GM12878 (cell line): Measurements from ENCODE around the gene APPBP2. TPM values are rescaled to one million over a fixed set of nuclear protein-coding genes. Genes with fewer than 3 reads are reported as not detected.

Experiments
- ATAC-seq: fragments of 200-7000 bp; cut with Tn5 transposase; 3 replicates; pipeline ENCODE4 v1.9.1; 2020; ENCODE audit warnings: mild to moderate bottlenecking, moderate library complexity
- BruUV-seq: library from RNA; stranded (reverse); fragments of 400-500 nt; replicated peaks from 2 replicates; lab custom pipeline; 2021; lab: Mats Ljungman, UMichigan
- CTCF ChIA-PET: fragments of 300-600 bp; sonication (Branson Sonifier 250); formaldehyde crosslinking; extraction: SDS; loops from one replicate; lab custom pipeline; 2021; ENCODE audit warnings: inconsistent platforms; lab: Yijun Ruan, JAX
- POLR2A ChIA-PET: fragments of 350-600 bp; formaldehyde crosslinking; extraction: SDS; loops from one replicate; lab custom pipeline; 2021; ENCODE audit warnings: inconsistent platforms; lab: Charles Lee
- RAD21 ChIA-PET: fragments of 300-600 bp; sonication (Branson Sonifier 250); formaldehyde crosslinking; loops from one replicate; lab custom pipeline; 2023; ENCODE audit warnings: antibody characterized with exemption; ENCODE audit not compliant: unreplicated experiment; lab: Charles Lee
- SMC1A ChIA-PET: fragments of 300-600 bp; sonication (Branson Sonifier 250); formaldehyde crosslinking; loops from one replicate; lab custom pipeline; 2023; ENCODE audit not compliant: unreplicated experiment, uncharacterized antibody; lab: Charles Lee
- DNase-seq: peaks from one replicate; pipeline ENCODE4 v3.0.0-alpha.2; 2011; ENCODE audit warnings: low read depth, low spot score
- FAIRE-seq: peaks from 3 replicates; lab custom pipeline; 2011; peaks lifted over from hg19 to GRCh38; lab: Jason Lieb, UNC
- H2AFZ ChIP-seq: 2 replicates; pipeline ENCODE4 v1.6.0; 2011; ENCODE audit warnings: low read depth, low read length, control low read depth; ENCODE audit not compliant: control insufficient read depth
- H3K27ac ChIP-seq: 2 replicates; pipeline ENCODE4 v1.5.1; 2011; ENCODE audit warnings: control low read depth; ENCODE audit not compliant: control insufficient read depth, insufficient read depth
- H3K27me3 ChIP-seq, 2 experiments: replicated peaks in 1 of 2; 2 replicates each; pipeline versions ENCODE4 v1.6.0 to v1.6.1; 2011; ENCODE audit warnings: low read length in 1 of 2; ENCODE audit not compliant: control insufficient read depth in 2 of 2, insufficient read depth in 2 of 2
- H3K36me3 ChIP-seq, 2 experiments: 2 replicates each; pipeline ENCODE4 v1.5.1; 2011; ENCODE audit warnings: low read length in 1 of 2; ENCODE audit not compliant: control insufficient read depth in 2 of 2, insufficient read depth in 2 of 2
- H3K4me1 ChIP-seq: 2 replicates; pipeline ENCODE4 v1.6.1; 2011; ENCODE audit warnings: mild to moderate bottlenecking, low read length, moderate library complexity, mixed read lengths; ENCODE audit not compliant: control insufficient read depth, insufficient read depth
- H3K4me2 ChIP-seq: 2 replicates; pipeline ENCODE4 v1.6.0; 2011; ENCODE audit warnings: control low read depth; ENCODE audit not compliant: control insufficient read depth, insufficient read depth
- H3K4me3 ChIP-seq: fragments of 200-600 bp; sonication (generic); 2 replicates; pipeline ENCODE4 v1.5.1; 2016
- H3K79me2 ChIP-seq: 2 replicates; pipeline ENCODE4 v1.6.0; 2011; ENCODE audit warnings: low read length; ENCODE audit not compliant: control insufficient read depth, insufficient read depth
- H3K9ac ChIP-seq: 2 replicates; pipeline ENCODE4 v1.8.0; 2011; ENCODE audit warnings: low read length, control low read depth, mixed read lengths; ENCODE audit not compliant: control insufficient read depth, insufficient read depth
- H3K9me3 ChIP-seq: replicated peaks from 3 replicates; pipeline ENCODE4 v1.5.1; 2011; ENCODE audit warnings: mild to moderate bottlenecking, low read length; ENCODE audit not compliant: control insufficient read depth, insufficient read depth
- H4K20me1 ChIP-seq: 2 replicates; pipeline ENCODE4 v1.6.0; 2011; ENCODE audit not compliant: control insufficient read depth, insufficient read depth
- ASH2L ChIP-seq: fragments of 300-600, 200-600 bp; sonication (generic); IDR thresholded peaks from 2 replicates; pipeline ENCODE4 v1.6.1; 2017; ENCODE audit warnings: low read depth, mild to moderate bottlenecking, borderline replicate concordance
- MAX ChIP-seq: IDR thresholded peaks from 2 replicates; pipeline ENCODE4 v1.6.1; 2012; ENCODE audit warnings: low read depth, low read length, improper control_type of control experiment
- NFXL1 ChIP-seq: fragments of 450-650 bp; IDR thresholded peaks from 2 replicates; pipeline ENCODE4 v1.6.1; 2017; ENCODE audit warnings: antibody characterized with exemption, mild to moderate bottlenecking, borderline replicate concordance
- ZBTB40 ChIP-seq: fragments of 450-650 bp; IDR thresholded peaks from 2 replicates; pipeline ENCODE4 v1.6.1; 2016; ENCODE audit warnings: mild to moderate bottlenecking, moderate library complexity, borderline replicate concordance
- WGBS: methylation state at CpG from one replicate; pipeline ENCODE4 v1.1.6; 2016; ENCODE audit warnings: low lambda C conversion rate; ENCODE audit not compliant: insufficient replicate concordance, insufficient coverage; ENCODE audit errors: missing lambda C conversion rate; 5-methylcytosine and 5-hydroxymethylcytosine counted together
- in situ Hi-C: fragments of 300-500 bp; cut with MboI; formaldehyde crosslinking; loops from 9 replicates; pipeline ENCODE4 v1.14.3; 2018; ENCODE audit warnings: mixed read lengths
- intact Hi-C: fragments of 100-400 bp; cut with micrococcal nuclease; formaldehyde crosslinking; loops from one replicate; pipeline ENCODE4 v1.14.2; 2022; ENCODE audit not compliant: unreplicated experiment
- polyA plus RNA-seq, 11 experiments: library from polyadenylated mRNA; depleted of rRNA in 4 of 11; unstranded in 6 of 11; stranded (reverse) in 5 of 11; fragments of >200 nt; fragmentation: Nextera tagmentation in 4 of 11; fragmentation: Illumina TruSeq in 1 of 11; extraction: Ambion mirVana in 4 of 11; extraction: Trizol in 1 of 11; gene quantifications; 1 replicate in 1 of 11; 2 replicates in 10 of 11; pipeline versions ENCODE4 v1.2.1 to v1.2.3, GENCODE V29; 2011 to 2016; ENCODE audit warnings: inconsistent platforms in 2 of 11, missing spikeins in 2 of 11, low read depth in 1 of 11
- total RNA-seq, 4 experiments: library from RNA; depleted of rRNA in 3 of 4; stranded (reverse); fragments of >200 nt in 3 of 4; fragmentation: Illumina TruSeq in 1 of 4; extraction: Trizol in 1 of 4; gene quantifications; 2 replicates each; pipeline versions ENCODE4 v1.2.1 to v1.2.3, GENCODE V29; 2013 to 2021

The APPBP2 gene
- total and polyA plus RNA-seq, 10 of the 15 experiments (the other 5 are each of a cell fraction or from before 2014, with no cell fraction given) = 4.3 to 30.8 (median 13.1) TPM

GRCh38 chr17:60457148-60457547, 68.9 kb downstream of the APPBP2 start:
- ChIA-PET CTCF (no interaction called here), SMC1A (no interaction called here), POLR2A (no interaction called here)
- Histone ChIP-seq H3K36me3 (peaks cover 2 to 27% of the 10 kb centered on the region in 2 experiments), H3K79me2 (no peaks in the 10 kb centered on the region), H2AFZ (no peak overlapping the region), H3K27me3 (no peaks in the 10 kb centered on the region), H3K9me3 (no peaks in the 10 kb centered on the region; the same call in 1 of the 3 replicates), H3K27ac (no peak overlapping the region), H4K20me1 (no peaks in the 10 kb centered on the region)
- ATAC-seq = no peak
- BruUV-seq = no TSS peak
- TF ChIP-seq ASH2L (no peak), MAX (no peak), NFXL1 (0 out of 2 replicates have a peak, but pooled peaks have one; percentile 20)
- TF ChIP-seq, all 136 proteins: peak for 1
- RAD21 ChIA-PET = no interaction called here
- intact Hi-C loops (no loop called here), in situ Hi-C loops (no loop called here)
- WGBS = 100% methylated on average over 2 of the region's 2 CpGs
- Histone ChIP-seq H3K9ac (no peak overlapping the region), H3K4me1 (no peaks in the 10 kb centered on the region), H3K4me3 (no peak overlapping the region), H3K4me2 (no peak overlapping the region)
- DNase-seq (no peak), FAIRE-seq (no peak)

- DNase-seq = no peak
- Histone ChIP-seq H3K4me3 (no peak overlapping the region), H3K9ac (no peak overlapping the region), H3K27me3 (no peaks in the 10 kb centered on the region), H3K4me1 (no peaks in the 10 kb centered on the region), H3K9me3 (no peaks in the 10 kb centered on the region; the same call in 1 of the 3 replicates), H3K36me3 (peaks cover 2 to 24% of the 10 kb centered on the region in 2 experiments), H2AFZ (no peak overlapping the region), H3K4me2 (no peak overlapping the region), H3K27ac (no peak overlapping the region), H3K79me2 (no peaks in the 10 kb centered on the region), H4K20me1 (no peaks in the 10 kb centered on the region)
- 98% methylated on average over 4 of the region's 4 CpGs for WGBS
- in situ Hi-C loops (no loop called here), intact Hi-C loops (no loop called here)
- TF ChIP-seq NFXL1 (peak; percentile 52; the same call in 1 of the 2 replicates), ZBTB40 (no peak)
- ChIA-PET CTCF (interaction anchor here (1.6 kb wide), 1 partner anchor 183 kb away, joined by 10 read pairs; no protein-coding TSS in a partner anchor), SMC1A (interaction anchor here (1.2 kb wide), 1 partner anchor 9 kb away, joined by 3 read pairs; no protein-coding TSS in a partner anchor), POLR2A (no interaction called here), RAD21 (no interaction called here)
- no peak for ATAC-seq
- BruUV-seq = no TSS peak
- FAIRE-seq = no peak
Measured at GRCh38 chr17:60455378-60455777, 70.7 kb downstream of the APPBP2 start.
